ENCODE results near the gene SPEN. TPM values are rescaled to one million over a fixed set of nuclear protein-coding genes. Genes with fewer than 3 reads are reported as not detected.

The SPEN gene
- total and polyA plus RNA-seq, 2 of the 13 experiments (the other 11 are each of a cell fraction or from before 2014, with no cell fraction given) = 4.8 to 14.0 TPM

DNA sequence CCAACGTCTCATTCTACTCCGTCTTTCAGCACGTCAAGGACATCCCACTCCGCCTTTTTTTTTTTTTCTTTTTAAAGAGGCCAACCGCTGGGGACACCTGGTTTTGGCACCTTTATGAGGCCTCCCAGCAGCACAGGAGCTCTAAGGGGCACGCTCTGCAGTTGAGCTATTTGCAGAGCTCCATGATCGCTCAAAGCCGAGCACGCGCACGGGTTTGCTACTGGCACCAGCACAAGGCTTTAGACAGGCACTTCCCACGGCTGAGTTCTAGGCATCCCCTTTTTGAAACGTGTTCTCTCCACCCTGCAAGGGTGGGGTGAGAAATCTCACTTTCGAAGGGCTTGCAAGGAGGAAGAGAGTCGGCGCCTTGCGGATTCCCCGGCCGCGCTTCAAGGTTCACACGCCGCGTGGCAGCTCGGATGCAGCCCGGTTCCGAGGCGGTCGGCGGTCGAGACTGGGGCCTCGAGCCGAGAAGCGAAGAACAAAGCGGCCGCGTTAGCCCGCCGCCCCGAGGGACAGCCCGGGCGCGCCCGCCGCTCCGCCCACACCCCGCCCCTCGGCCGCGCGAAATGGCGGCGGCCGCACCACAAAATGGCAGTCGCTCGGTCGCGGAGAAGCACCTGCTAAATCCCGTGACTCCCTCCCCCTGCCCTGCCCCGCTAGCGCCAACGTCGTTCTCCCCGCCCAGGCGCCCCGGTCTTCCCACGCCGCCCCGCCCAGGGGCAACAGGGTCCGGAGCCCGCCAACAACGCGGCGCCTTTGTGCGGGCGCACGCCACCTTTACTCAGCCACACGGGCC, 12.9 kb upstream of the SPEN start (continued):
- TF ChIP-seq, protein P1, sequence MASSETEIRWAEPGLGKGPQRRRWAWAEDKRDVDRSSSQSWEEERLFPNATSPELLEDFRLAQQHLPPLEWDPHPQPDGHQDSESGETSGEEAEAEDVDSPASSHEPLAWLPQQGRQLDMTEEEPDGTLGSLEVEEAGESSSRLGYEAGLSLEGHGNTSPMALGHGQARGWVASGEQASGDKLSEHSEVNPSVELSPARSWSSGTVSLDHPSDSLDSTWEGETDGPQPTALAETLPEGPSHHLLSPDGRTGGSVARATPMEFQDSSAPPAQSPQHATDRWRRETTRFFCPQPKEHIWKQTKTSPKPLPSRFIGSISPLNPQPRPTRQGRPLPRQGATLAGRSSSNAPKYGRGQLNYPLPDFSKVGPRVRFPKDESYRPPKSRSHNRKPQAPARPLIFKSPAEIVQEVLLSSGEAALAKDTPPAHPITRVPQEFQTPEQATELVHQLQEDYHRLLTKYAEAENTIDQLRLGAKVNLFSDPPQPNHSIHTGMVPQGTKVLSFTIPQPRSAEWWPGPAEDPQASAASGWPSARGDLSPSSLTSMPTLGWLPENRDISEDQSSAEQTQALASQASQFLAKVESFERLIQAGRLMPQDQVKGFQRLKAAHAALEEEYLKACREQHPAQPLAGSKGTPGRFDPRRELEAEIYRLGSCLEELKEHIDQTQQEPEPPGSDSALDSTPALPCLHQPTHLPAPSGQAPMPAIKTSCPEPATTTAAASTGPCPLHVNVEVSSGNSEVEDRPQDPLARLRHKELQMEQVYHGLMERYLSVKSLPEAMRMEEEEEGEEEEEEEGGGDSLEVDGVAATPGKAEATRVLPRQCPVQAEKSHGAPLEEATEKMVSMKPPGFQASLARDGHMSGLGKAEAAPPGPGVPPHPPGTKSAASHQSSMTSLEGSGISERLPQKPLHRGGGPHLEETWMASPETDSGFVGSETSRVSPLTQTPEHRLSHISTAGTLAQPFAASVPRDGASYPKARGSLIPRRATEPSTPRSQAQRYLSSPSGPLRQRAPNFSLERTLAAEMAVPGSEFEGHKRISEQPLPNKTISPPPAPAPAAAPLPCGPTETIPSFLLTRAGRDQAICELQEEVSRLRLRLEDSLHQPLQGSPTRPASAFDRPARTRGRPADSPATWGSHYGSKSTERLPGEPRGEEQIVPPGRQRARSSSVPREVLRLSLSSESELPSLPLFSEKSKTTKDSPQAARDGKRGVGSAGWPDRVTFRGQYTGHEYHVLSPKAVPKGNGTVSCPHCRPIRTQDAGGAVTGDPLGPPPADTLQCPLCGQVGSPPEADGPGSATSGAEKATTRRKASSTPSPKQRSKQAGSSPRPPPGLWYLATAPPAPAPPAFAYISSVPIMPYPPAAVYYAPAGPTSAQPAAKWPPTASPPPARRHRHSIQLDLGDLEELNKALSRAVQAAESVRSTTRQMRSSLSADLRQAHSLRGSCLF (CRISPR knock-in tag; IDR thresholded peaks at IDR 0.05; ENCODE audit: borderline replicate concordance) = 0 out of 2 replicates have a peak, but pooled peaks have one; percentile 23
- TF ChIP-seq KAT8 (CRISPR knock-in tag; IDR thresholded peaks at IDR 0.05) (peak; percentile 97), KDM5A (IDR thresholded peaks at IDR 0.05; ENCODE audit: borderline replicate concordance, low read length) (no peak; the same call in 1 of the 2 replicates), MTF2 (CRISPR knock-in tag; IDR thresholded peaks at IDR 0.05; ENCODE audit: borderline replicate concordance) (no peak), HIVEP1 (CRISPR knock-in tag; IDR thresholded peaks at IDR 0.05) (peak; percentile 55; the same call in 1 of the 2 replicates), SAP130 (CRISPR knock-in tag; IDR thresholded peaks at IDR 0.05; ENCODE audit: low read depth) (peak; percentile 61), CHD4 (IDR thresholded peaks at IDR 0.05; ENCODE audit: borderline replicate concordance, low read length) (no peak), NR2C2 (CRISPR knock-in tag; IDR thresholded peaks at IDR 0.05; ENCODE audit: borderline replicate concordance) (peak; percentile 39; the same call in 1 of the 2 replicates), KDM4B (CRISPR knock-in tag; IDR thresholded peaks at IDR 0.05) (0 out of 2 replicates have a peak, but pooled peaks have one; percentile 22), POLR2AphosphoS5 (IDR thresholded peaks at IDR 0.05; ENCODE audit: low read depth, low read length) (peak; percentile 75), NFKB2 (CRISPR knock-in tag; IDR thresholded peaks at IDR 0.05; ENCODE audit: borderline replicate concordance) (peak; percentile 96; the same call in 1 of the 2 replicates), SMAD1 (CRISPR knock-in tag; IDR thresholded peaks at IDR 0.05; ENCODE audit: borderline replicate concordance, low read depth) (no peak), ZNF570 (CRISPR knock-in tag; IDR thresholded peaks at IDR 0.05; ENCODE audit: borderline replicate concordance) (no peak; the same call in 1 of the 2 replicates), HOXA3 (CRISPR knock-in tag; IDR thresholded peaks at IDR 0.05) (peak; percentile 100), FOSL2 (CRISPR knock-in tag; IDR thresholded peaks at IDR 0.05) (no peak; the same call in none of the 2 replicates), MAZ (IDR thresholded peaks at IDR 0.05; ENCODE audit: borderline replicate concordance, low read depth, low read length) (peak; percentile 82), MAZ (CRISPR knock-in tag; IDR thresholded peaks at IDR 0.05; ENCODE audit: low read depth) (peak; percentile 95), ZNF234 (CRISPR knock-in tag; conservative IDR thresholded peaks at IDR 0.05) (no peak), KAT2B (IDR thresholded peaks at IDR 0.05; ENCODE audit: borderline replicate concordance, low read depth, low read length) (no peak)
- TF ChIP-seq, protein P2, sequence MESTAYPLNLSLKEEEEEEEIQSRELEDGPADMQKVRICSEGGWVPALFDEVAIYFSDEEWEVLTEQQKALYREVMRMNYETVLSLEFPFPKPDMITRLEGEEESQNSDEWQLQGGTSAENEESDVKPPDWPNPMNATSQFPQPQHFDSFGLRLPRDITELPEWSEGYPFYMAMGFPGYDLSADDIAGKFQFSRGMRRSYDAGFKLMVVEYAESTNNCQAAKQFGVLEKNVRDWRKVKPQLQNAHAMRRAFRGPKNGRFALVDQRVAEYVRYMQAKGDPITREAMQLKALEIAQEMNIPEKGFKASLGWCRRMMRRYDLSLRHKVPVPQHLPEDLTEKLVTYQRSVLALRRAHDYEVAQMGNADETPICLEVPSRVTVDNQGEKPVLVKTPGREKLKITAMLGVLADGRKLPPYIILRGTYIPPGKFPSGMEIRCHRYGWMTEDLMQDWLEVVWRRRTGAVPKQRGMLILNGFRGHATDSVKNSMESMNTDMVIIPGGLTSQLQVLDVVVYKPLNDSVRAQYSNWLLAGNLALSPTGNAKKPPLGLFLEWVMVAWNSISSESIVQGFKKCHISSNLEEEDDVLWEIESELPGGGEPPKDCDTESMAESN (CRISPR knock-in tag; conservative IDR thresholded peaks at IDR 0.05) = 0 out of 2 replicates have a peak, but pooled peaks have one; percentile 65
- TF ChIP-seq, protein P3, sequence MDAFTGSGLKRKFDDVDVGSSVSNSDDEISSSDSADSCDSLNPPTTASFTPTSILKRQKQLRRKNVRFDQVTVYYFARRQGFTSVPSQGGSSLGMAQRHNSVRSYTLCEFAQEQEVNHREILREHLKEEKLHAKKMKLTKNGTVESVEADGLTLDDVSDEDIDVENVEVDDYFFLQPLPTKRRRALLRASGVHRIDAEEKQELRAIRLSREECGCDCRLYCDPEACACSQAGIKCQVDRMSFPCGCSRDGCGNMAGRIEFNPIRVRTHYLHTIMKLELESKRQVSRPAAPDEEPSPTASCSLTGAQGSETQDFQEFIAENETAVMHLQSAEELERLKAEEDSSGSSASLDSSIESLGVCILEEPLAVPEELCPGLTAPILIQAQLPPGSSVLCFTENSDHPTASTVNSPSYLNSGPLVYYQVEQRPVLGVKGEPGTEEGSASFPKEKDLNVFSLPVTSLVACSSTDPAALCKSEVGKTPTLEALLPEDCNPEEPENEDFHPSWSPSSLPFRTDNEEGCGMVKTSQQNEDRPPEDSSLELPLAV (CRISPR knock-in tag; conservative IDR thresholded peaks at IDR 0.05; ENCODE audit: low read depth) = no peak
